Left lung (tissue), 10 donors: ENCODE data around the gene MGAT5B. TPM values are rescaled to one million over a fixed set of nuclear protein-coding genes. Genes with fewer than 3 reads are reported as not detected.

ENCODE experiments used
- ATAC-seq: fragments of 200-7000 bp; cut with Tn5 transposase; one replicate; pipeline ENCODE4 v1.9.1; 2020; ENCODE audit warnings: moderate library complexity
- DNase-seq, 4 donors: peaks; one replicate each; pipeline ENCODE4 v3.0.0-alpha.2; 2013 to 2020
- H3K27ac ChIP-seq, 2 donors: fragments of 200-600 bp; sonication (generic) in 1 of 2; one replicate each; pipeline versions ENCODE4 v1.5.0 to v1.8.0; 2020 to 2021
- H3K27me3 ChIP-seq, 2 donors: fragments of 200-600 bp; sonication (generic) in 1 of 2; one replicate each; pipeline versions ENCODE4 v1.5.0 to v1.8.0; 2020 to 2021
- H3K36me3 ChIP-seq, 2 donors: fragments of 200-600 bp; sonication (generic) in 1 of 2; one replicate each; pipeline versions ENCODE4 v1.5.0 to v1.8.0; 2020 to 2021
- H3K4me1 ChIP-seq, 2 donors: fragments of 200-600 bp; one replicate each; pipeline ENCODE4 v1.8.0; 2021
- H3K4me3 ChIP-seq, 2 donors: fragments of 200-600 bp; sonication (generic) in 1 of 2; one replicate each; pipeline versions ENCODE4 v1.5.0 to v1.8.0; 2020 to 2021; ENCODE audit warnings: mild to moderate bottlenecking in 1 of 2
- H3K9me3 ChIP-seq, 2 donors: fragments of 200-600 bp; sonication (generic) in 1 of 2; one replicate each; pipeline versions ENCODE4 v1.5.0 to v1.8.0; 2020 to 2021
- intact Hi-C, 2 donors: fragments of 100-400 bp; cut with DNase I; formaldehyde crosslinking; loops; one replicate each; pipeline versions ENCODE4 v1.11.2 to v1.14.2; 2022
- polyA plus RNA-seq, 6 donors: library from polyadenylated mRNA; unstranded; fragments of 120-200 nt; gene quantifications; one replicate each; pipeline ENCODE4 v1.2.1, GENCODE V29; 2013; ENCODE audit not compliant: insufficient read length in 6 of 6
- total RNA-seq, 2 donors: library from RNA; stranded (reverse); fragmentation: NEBNext Ultra II Directional; extraction: Animal tissue kit (Norgen Biotek cat#: 25700); gene quantifications; one replicate each; pipeline ENCODE4 v1.2.1, GENCODE V29; 2021
- TF ChIP-seq, protein P1 (sequence below), 2 donors: fragments of 200-600 bp; sonication (generic) in 1 of 2; IDR thresholded peaks; one replicate each; pipeline versions ENCODE4 v1.5.0 to v1.8.0; 2021; ENCODE audit warnings: antibody characterized with exemption in 2 of 2
- donor health status: DM: no; HTN: yes; CAD: no.
- donor health status: DM: no; HTN: no; CAD: no.

The MGAT5B gene
- total and polyA plus RNA-seq, 8 donors: 1.0 to 1.9 (median 1.3) TPM

DNA sequence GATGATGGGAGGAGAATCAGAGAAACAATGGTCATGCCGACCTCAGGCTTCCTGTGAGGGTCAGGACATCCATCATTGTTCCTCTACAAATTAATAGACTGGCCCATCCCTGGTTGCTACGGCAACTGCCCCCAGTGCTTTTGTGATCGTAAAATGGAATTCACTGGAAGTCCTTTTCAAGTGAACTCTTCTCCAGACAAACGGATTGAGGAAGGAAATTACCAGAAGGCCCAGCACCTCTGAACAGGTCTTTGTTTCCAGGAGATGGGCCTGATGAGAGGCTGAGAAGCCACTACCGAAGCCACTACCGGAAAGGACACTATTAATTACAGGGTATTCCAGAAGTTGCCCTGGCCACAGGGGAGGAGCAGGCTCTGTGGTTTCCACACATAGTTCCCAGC, 126.0 kb downstream of the MGAT5B start:
- no peaks in the 10 kb centered on the region for H3K4me1 ChIP-seq

DNA sequence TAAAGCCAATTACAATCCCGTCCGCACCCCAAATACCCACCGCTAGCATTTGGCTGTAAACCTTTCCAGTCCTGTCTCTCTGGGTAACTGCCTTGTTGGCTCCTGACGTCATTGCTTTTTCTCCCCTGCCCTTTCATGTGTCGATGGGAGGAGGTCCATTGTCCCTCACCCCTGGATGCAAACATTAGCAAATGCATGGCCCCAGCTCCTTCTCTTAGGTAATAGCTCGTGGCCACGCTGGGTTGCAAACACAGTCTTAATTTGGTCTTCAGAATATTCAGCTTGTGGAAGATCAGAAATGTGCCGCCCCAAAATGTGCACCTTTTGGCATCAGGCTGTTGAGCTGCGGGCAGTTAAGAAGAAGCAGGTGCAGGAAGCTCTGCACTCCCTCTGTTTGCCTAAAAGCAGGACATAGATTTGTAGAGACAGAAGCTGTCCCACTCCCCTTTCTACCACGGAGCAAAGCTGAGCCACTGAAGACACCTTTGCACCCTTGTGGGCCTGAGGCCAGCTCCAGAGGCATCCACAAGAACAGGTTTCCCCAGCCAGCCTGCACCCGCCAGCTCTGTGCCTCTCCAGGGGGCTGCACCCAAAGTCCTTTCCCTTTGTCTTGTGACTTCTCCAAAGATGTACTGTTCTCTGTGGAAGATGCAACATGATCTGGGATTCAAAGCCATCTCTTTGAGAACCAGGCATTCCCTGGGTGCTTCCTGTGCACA, 127.3 kb downstream of the MGAT5B start:
- H3K36me3 ChIP-seq: no peaks in the 10 kb centered on the region
- no peak overlapping the region for H3K27ac ChIP-seq
- H3K4me1 ChIP-seq: no peaks in the 10 kb centered on the region
- H3K9me3 ChIP-seq: no peaks in the 10 kb centered on the region
- intact Hi-C loops: no loop called here
- peaks cover 0 to 31% of the 10 kb centered on the region in 2 donors for H3K27me3 ChIP-seq
- TF ChIP-seq, protein P1, sequence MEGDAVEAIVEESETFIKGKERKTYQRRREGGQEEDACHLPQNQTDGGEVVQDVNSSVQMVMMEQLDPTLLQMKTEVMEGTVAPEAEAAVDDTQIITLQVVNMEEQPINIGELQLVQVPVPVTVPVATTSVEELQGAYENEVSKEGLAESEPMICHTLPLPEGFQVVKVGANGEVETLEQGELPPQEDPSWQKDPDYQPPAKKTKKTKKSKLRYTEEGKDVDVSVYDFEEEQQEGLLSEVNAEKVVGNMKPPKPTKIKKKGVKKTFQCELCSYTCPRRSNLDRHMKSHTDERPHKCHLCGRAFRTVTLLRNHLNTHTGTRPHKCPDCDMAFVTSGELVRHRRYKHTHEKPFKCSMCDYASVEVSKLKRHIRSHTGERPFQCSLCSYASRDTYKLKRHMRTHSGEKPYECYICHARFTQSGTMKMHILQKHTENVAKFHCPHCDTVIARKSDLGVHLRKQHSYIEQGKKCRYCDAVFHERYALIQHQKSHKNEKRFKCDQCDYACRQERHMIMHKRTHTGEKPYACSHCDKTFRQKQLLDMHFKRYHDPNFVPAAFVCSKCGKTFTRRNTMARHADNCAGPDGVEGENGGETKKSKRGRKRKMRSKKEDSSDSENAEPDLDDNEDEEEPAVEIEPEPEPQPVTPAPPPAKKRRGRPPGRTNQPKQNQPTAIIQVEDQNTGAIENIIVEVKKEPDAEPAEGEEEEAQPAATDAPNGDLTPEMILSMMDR (IDR thresholded peaks at IDR 0.05): no peak
- ATAC-seq: no peak
- no peak overlapping the region for H3K4me3 ChIP-seq
- no peak for DNase-seq

More for the DNA sequence above, 126.0 kb downstream of the MGAT5B start:
- DNase-seq (no peak), ATAC-seq (no peak)
- H3K9me3 ChIP-seq: no peaks in the 10 kb centered on the region
- no peaks in the 10 kb centered on the region for H3K36me3 ChIP-seq
- no peak overlapping the region for H3K4me3 ChIP-seq
- TF ChIP-seq, protein P1 (IDR thresholded peaks at IDR 0.05): no peak
- intact Hi-C loops: no loop called here
- H3K27ac ChIP-seq: peak overlapping the region in 1 of 2 donors; percentile 2
- H3K27me3 ChIP-seq: peaks cover 0 to 29% of the 10 kb centered on the region in 2 donors

DNA sequence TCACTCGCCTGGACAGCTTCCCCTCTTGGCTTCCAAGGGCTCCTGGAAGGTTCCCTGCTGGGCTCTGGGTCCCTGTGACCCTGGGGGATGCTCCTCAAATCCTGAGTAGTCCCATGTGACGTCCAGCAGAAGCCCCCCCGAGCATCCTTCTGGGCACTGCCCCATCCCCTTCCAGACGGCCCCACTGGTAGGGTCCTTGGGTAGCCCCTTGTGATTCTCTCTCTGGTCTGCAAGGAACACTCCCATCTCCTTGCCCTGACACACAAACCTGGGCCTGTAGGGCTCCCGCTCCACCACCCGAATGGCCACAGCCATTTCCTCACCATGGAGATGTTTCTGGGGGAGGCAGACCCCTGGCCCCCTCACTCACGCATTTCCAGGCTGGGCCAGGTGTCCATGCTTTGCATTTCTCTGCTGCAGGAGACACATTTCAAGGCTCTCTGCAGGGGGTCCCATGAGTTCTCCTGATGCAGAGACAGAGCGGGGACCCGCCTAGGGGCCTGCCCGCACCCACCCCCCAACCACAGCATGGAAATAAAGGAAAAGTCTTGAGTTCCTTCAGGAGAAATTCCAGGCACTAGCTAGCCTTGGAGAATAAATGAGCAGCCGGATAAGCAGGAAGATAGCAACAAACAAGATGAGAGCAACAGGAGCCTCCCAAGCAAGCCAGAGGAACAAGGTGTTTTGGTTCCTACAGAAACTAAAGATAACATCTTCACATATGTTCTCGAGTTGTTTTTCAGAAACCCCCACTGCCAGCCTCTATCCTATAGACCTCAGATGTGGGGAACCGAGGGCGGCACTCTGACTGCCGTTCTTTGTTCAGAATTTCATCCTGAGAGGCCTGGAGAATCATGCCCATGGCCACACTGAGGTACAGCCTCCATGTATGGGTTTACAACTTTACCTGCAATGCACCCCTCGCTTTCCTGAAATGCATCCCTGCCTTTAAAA, 128.8 kb downstream of the MGAT5B start:
- no peak overlapping the region for H3K4me3 ChIP-seq
- TF ChIP-seq, protein P1 (IDR thresholded peaks at IDR 0.05): no peak
- ATAC-seq (no peak), DNase-seq (no peak)
- no peaks in the 10 kb centered on the region for H3K9me3 ChIP-seq
- intact Hi-C loops: no loop called here
- no peaks in the 10 kb centered on the region for H3K36me3 ChIP-seq
- no peaks in the 10 kb centered on the region for H3K4me1 ChIP-seq
- peaks cover 0 to 39% of the 10 kb centered on the region in 2 donors for H3K27me3 ChIP-seq
- H3K27ac ChIP-seq: no peak overlapping the region

DNA sequence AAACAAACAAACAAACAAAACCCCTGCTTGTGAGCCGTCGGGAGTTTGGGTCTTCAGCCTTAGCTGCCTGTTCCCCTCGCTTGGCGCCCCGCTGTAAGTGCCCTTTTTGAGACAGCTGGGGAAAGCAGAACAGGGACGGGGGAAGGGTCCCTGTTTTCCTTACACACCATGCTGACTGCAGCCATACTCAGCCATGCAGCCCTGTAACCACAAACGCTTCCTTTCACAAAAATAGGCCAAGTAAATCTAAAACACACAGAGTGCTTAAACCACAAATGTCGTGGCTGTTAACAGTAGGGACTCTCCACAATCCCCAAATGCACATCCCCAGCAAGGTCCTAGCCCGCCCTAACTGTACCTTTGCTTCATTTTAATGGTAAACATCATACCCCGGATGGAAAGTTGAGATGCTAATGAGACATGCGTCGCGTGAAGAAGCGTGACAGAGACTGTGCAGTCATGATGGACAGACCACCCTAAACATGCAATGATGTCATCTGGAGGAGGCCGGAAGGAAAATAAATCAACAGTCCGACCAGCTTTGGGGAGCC, 129.9 kb downstream of the MGAT5B start:
- ATAC-seq (no peak), DNase-seq (no peak)
- Histone ChIP-seq H3K4me1 (no peaks in the 10 kb centered on the region), H3K9me3 (no peaks in the 10 kb centered on the region), H3K27me3 (peaks cover 0 to 39% of the 10 kb centered on the region in 2 donors), H3K4me3 (no peak overlapping the region), H3K36me3 (no peaks in the 10 kb centered on the region), H3K27ac (no peak overlapping the region)
- TF ChIP-seq, protein P1 (IDR thresholded peaks at IDR 0.05): no peak
- intact Hi-C loops: no loop called here

DNA sequence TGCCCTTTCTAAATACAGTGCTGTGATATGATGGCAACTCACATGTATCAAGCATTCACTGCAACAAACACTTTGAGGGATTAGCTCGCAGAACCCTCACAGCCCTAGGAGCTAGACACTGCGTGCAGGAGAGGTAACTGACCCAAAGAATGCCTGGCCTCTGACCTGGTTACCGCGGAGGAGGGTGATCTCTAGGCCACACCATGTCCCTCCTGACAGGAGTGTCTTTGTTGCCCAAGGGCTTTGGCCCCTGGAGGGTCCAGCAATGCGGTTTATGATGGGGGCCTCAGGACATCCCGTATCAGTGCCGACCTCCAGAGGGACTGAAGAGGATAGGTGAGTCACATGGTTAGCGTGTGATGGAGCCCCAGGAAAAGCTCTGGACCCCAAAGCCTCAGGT, 130.6 kb downstream of the MGAT5B start:
- no peaks in the 10 kb centered on the region for H3K9me3 ChIP-seq
- no peaks in the 10 kb centered on the region for H3K36me3 ChIP-seq
- no peak overlapping the region for H3K27ac ChIP-seq
- DNase-seq (no peak), ATAC-seq (no peak)
- H3K4me1 ChIP-seq: no peaks in the 10 kb centered on the region
- peaks cover 0 to 39% of the 10 kb centered on the region in 2 donors for H3K27me3 ChIP-seq
- intact Hi-C loops: no loop called here
- TF ChIP-seq, protein P1 (IDR thresholded peaks at IDR 0.05): no peak
- H3K4me3 ChIP-seq: no peak overlapping the region
